Measurements from ENCODE around the gene ST6GALNAC4. TPM values are rescaled to one million over a fixed set of nuclear protein-coding genes. Genes with fewer than 3 reads are reported as not detected.

The ST6GALNAC4 gene
- total RNA-seq, 1 donor from 2014 or later: 17.5 TPM

DNA sequence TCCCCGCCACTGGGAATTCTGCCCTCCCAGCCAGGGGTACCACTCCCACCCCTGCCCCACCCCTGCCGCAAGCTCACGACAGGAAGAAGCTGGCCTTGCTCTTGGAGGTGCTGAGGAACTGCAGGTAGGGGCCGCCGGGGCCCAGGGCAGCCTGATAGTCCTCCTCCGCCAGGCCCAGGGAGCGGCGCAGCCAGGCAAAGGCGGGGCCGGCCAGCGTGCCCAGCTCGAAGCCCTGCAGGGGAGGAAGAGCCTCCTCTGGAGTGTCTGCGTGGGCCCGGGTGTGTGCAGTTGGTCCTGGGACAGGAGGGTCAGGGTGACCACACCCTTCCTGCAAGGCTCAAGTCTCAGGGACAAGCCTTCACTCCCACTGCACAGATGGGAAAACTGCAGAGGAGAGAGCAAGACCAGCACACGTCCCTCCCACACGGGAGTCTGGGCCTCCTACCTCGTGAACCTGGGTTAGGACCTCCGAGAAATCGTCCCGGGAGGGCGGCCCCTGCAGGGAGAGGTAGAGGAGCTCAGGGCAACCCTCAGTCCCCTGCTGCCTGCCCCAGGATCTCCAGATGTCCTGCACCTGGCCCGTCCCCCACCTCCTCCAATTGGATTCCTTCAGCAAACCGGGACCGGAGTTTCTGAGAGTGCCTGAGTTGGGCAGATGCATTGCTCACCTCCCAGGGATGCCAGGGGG is 11.3 kb upstream of the ST6GALNAC4 start:
- Mint-ChIP-seq H3K27me3 (peaks cover 53% of the 10 kb centered on the region), H3K36me3 (peaks cover 3% of the 10 kb centered on the region), H3K4me3 (peak overlapping the region; percentile 71), H3K27ac (peak overlapping the region; percentile 70), H3K9me3 (no peaks in the 10 kb centered on the region), H3K4me1 (ENCODE audit: unreplicated experiment) (peaks cover 14% of the 10 kb centered on the region)
- no peak for TF ChIP-seq CTCF (conservative IDR thresholded peaks at IDR 0.05)
- no peak for DNase-seq (ENCODE audit: extremely low spot score, unreplicated experiment)

DNA sequence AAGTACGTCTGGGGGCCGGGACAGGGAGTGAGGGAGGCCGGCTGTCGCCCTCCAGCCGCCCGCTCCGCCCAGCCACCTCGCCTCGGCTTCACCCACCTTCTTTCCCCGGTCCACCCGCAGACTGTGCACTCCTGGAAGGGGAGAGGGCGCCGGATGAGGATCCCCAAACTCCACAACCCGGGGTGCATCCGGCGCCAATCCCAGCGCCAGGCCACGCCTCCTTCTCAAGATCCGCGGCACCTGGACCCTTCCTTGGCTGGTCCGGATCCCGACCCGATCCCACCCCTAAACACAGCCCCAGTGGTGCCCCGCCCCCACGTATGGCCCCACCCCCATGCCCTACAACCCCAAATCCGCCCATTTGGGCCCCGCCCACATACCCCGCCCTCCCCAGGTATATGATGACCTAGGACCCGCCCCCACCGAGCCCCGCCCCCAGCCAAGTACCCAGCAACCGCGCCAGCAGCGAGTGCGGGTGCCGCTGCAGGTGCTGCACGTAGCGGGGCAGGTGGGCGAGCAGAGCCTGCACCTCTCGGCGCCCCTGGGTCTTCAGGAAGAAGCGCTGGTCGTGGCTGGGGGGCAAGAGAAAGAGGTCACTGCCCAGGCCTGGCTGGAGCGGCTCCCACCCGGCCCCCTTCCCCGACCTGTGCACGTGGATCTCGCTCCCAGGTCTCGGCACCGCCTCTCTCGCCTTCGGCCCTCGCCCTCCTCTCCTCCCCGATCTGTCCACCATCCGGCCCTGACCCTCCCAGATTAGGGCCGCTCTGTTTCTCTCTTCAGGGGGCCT is 10.6 kb upstream of the ST6GALNAC4 start:
- Mint-ChIP-seq H3K4me1 (ENCODE audit: unreplicated experiment) (peaks cover 14% of the 10 kb centered on the region), H3K27me3 (peaks cover 56% of the 10 kb centered on the region), H3K36me3 (no peaks in the 10 kb centered on the region), H3K4me3 (peak overlapping the region; percentile 69), H3K27ac (no peak overlapping the region), H3K9me3 (no peaks in the 10 kb centered on the region)
- TF ChIP-seq CTCF (conservative IDR thresholded peaks at IDR 0.05): no peak
- DNase-seq (ENCODE audit: extremely low spot score, unreplicated experiment): no peak

- no peak for TF ChIP-seq CTCF (conservative IDR thresholded peaks at IDR 0.05)
- H3K36me3 Mint-ChIP-seq: no peaks in the 10 kb centered on the region
- H3K27ac Mint-ChIP-seq: no peak overlapping the region
- H3K9me3 Mint-ChIP-seq: no peaks in the 10 kb centered on the region
- DNase-seq (ENCODE audit: extremely low spot score, unreplicated experiment): no peak
- H3K4me3 Mint-ChIP-seq: peak overlapping the region; percentile 69
- H3K27me3 Mint-ChIP-seq: peaks cover 59% of the 10 kb centered on the region
- H3K4me1 Mint-ChIP-seq (ENCODE audit: unreplicated experiment): peaks cover 14% of the 10 kb centered on the region
Observed at GRCh38 chr9:127926906-127927200, 10.0 kb upstream of the ST6GALNAC4 start.

DNA sequence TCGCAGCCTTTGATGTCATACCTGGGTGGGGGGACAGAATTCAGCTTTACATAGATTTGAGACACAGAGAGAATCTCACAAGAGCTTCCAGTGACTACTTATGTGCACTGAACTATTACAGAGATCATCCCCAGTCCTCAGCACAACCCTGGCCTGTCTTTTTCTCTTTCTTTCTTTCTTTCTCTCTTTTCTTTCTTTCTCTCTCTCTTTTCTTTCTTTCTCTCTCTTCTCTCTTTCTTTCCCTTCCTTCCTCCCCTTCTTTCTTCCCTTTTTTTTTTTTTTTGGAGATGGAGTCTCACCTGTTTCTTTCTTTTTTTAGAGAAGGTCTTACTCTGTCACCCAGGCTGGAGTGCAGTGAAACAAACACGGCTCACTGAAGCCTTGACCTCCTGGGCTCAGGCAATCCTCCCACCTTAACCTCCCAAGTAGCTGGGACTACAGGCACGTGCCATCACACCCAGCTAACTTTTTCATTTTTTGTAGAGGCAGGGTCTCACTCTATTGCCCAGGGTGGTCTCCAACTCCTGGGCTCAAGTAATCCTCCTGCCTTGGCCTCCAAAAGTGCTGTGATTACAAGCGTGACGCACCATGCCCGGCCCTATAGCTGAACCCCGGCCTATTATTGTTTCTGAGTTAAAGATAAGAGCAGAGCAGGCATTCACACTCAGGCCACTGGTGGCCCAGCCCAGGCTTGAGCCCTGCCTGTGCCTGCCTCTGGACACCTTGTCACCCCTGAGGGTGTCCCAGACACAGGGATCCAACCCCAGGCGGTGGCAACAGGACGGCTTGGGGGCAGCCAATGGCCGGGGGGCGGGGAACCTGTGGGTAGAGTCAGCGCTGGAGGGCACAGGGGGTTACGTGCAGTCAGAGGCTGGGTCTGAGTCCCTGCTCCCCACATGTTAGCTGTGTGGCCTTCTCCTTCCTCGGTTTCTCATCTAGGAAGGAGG is 9.4 kb upstream of the ST6GALNAC4 start:
- H3K27ac Mint-ChIP-seq: no peak overlapping the region
- no peaks in the 10 kb centered on the region for H3K36me3 Mint-ChIP-seq
- peak overlapping the region; percentile 69 for H3K4me3 Mint-ChIP-seq
- no peak for DNase-seq (ENCODE audit: extremely low spot score, unreplicated experiment)
- no peaks in the 10 kb centered on the region for H3K9me3 Mint-ChIP-seq
- no peak for TF ChIP-seq CTCF (conservative IDR thresholded peaks at IDR 0.05)
- peaks cover 9% of the 10 kb centered on the region for H3K4me1 Mint-ChIP-seq (ENCODE audit: unreplicated experiment)
- peaks cover 59% of the 10 kb centered on the region for H3K27me3 Mint-ChIP-seq

- no peak for DNase-seq (ENCODE audit: extremely low spot score, unreplicated experiment)
- H3K4me3 Mint-ChIP-seq: peak overlapping the region; percentile 1
- H3K27me3 Mint-ChIP-seq: peaks cover 56% of the 10 kb centered on the region
- no peaks in the 10 kb centered on the region for H3K9me3 Mint-ChIP-seq
- H3K36me3 Mint-ChIP-seq: no peaks in the 10 kb centered on the region
- H3K27ac Mint-ChIP-seq: no peak overlapping the region
- H3K4me1 Mint-ChIP-seq (ENCODE audit: unreplicated experiment): peaks cover 1% of the 10 kb centered on the region
- TF ChIP-seq CTCF (conservative IDR thresholded peaks at IDR 0.05): no peak
Observed at GRCh38 chr9:127924736-127925444, 8.0 kb upstream of the ST6GALNAC4 start.

Measured in type B pancreatic cell (in vitro differentiated cells).